ENCODE measurements around the gene DHX15. TPM values are rescaled to one million over a fixed set of nuclear protein-coding genes. Genes with fewer than 3 reads are reported as not detected.

Gene DHX15
- total and polyA plus RNA-seq, 9 of the 15 experiments (the other 6 are each of a cell fraction or from before 2014, with no cell fraction given) = 165 to 287 (median 208) TPM

- no peak for TF ChIP-seq HMGXB4 (CRISPR knock-in tag; IDR thresholded peaks at IDR 0.05)
- no peak for TF ChIP-seq NFXL1 (CRISPR knock-in tag; IDR thresholded peaks at IDR 0.05)
- no peak for TF ChIP-seq RFX1 (IDR thresholded peaks at IDR 0.05)
- no peak for TF ChIP-seq ZBED1 (IDR thresholded peaks at IDR 0.05)
- TF ChIP-seq ELF1 (tag; IDR thresholded peaks at IDR 0.05) = no peak
- TF ChIP-seq ILK (tag; IDR thresholded peaks at IDR 0.05; ENCODE audit: borderline replicate concordance, low read depth) = no peak
- no peak for TF ChIP-seq TCF7L2 (IDR thresholded peaks at IDR 0.05; ENCODE audit: low read depth, low read length)
- no peak for TF ChIP-seq NUFIP1 (IDR thresholded peaks at IDR 0.05; ENCODE audit: partially characterized antibody)
- 0 out of 2 replicates have a peak, but pooled peaks have one; percentile 13 for TF ChIP-seq TCF3 (CRISPR knock-in tag; IDR thresholded peaks at IDR 0.05)
- no peak for TF ChIP-seq MBD1 (CRISPR knock-in tag; IDR thresholded peaks at IDR 0.05)
- TF ChIP-seq KLF13 (tag; IDR thresholded peaks at IDR 0.05; ENCODE audit: borderline replicate concordance, low read depth) = no peak
- TF ChIP-seq CBFB (CRISPR knock-in tag; IDR thresholded peaks at IDR 0.05) = no peak
- no peak for TF ChIP-seq PRMT5 (CRISPR knock-in tag; IDR thresholded peaks at IDR 0.05)
- TF ChIP-seq NCOA1 (IDR thresholded peaks at IDR 0.05; ENCODE audit: low read depth) = no peak
- TF ChIP-seq NFRKB (IDR thresholded peaks at IDR 0.05; ENCODE audit: low read depth) = no peak
- TF ChIP-seq CLOCK (CRISPR knock-in tag; IDR thresholded peaks at IDR 0.05; ENCODE audit: borderline replicate concordance) = no peak
- no peak for TF ChIP-seq ZNF551 (CRISPR knock-in tag; IDR thresholded peaks at IDR 0.05)
- TF ChIP-seq NR0B1 (IDR thresholded peaks at IDR 0.05; ENCODE audit: partially characterized antibody) = no peak
- TF ChIP-seq PTRF (tag; IDR thresholded peaks at IDR 0.05) = no peak
These were observed 32.7 kb downstream of the DHX15 start (continued) for GRCh38 chr4:24551492-24552289.

Data from K562 (cell line).